ENCODE data around the gene CDC42EP5.

The CDC42EP5 gene

DNA sequence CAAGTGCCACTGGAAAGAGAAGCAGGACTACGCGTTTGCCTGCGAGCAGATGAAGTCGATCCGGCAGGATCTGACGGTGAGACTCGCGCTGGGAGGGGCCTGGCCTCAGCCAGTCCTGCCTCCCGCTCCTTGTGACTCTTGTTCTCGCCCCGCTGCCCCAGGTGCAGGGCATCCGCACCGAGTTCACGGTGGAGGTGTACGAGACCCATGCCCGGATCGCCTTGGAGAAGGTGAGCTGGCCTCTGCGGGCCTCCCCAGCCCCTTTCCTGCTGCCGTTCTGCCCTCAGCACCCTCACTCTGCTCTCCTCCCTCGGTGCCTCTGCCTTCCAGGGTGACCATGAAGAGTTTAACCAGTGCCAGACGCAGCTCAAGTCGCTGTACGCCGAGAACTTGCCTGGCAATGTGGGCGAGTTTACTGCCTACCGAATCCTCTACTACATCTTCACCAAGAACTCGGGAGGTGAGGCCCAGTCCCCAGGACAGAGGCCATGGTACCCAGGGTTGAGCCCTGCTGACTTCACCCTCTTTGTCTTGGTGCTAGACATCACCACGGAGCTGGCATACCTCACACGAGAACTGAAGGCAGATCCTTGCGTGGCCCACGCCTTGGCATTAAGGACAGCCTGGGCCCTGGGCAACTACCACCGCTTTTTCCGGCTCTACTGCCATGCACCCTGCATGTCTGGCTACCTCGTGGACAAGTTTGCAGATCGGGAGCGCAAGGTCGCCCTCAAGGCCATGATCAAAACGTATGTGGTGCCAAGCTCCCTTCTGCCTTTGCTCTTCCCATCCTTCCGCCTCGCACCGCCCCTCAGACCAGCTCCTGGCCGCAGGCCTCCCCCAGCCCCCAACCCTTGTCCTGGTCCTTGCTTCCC is 15.1 kb downstream of the CDC42EP5 start:
- Histone ChIP-seq H3K79me1 (replicated peaks; ENCODE audit: low read length, poor library complexity, severe bottlenecking) (peaks cover 41% of the 10 kb centered on the region), H2BK15ac (ENCODE audit: low read depth, poor library complexity, severe bottlenecking) (no peak overlapping the region), H3K4me1 (ENCODE audit: control insufficient read depth, insufficient read depth, low read depth, low read length) (peaks cover 39% of the 10 kb centered on the region), H3K23ac (ENCODE audit: low read length in 2 of 2) (no peak overlapping the region), H3K9me3 (ENCODE audit: control insufficient read depth, low read length) (no peaks in the 10 kb centered on the region), H3K4ac (ENCODE audit: low read depth in 1 of 2, low read length in 2 of 2) (no peak overlapping the region), H3K4me3 (ENCODE audit: insufficient read depth in 1 of 2, low read depth in 1 of 2, low read length in 2 of 2) (no peak overlapping the region), H2BK12ac (ENCODE audit: low read length in 2 of 2) (no peak overlapping the region), H2BK5ac (ENCODE audit: low read depth, low read length, poor library complexity, severe bottlenecking) (no peak overlapping the region), H3K14ac (ENCODE audit: low read length in 2 of 2) (no peak overlapping the region), H4K91ac (ENCODE audit: low read length) (no peak overlapping the region), H2AFZ (ENCODE audit: low read depth, low read length) (no peak overlapping the region), H3K18ac (ENCODE audit: low read depth in 1 of 2, low read length in 2 of 2) (no peak overlapping the region), H3K9ac (ENCODE audit: low read length) (no peak overlapping the region), H4K8ac (ENCODE audit: low read length) (no peak overlapping the region), H2AK5ac (ENCODE audit: low read length, severe bottlenecking) (no peak overlapping the region), H3K36me3 (ENCODE audit: control insufficient read depth in 1 of 2, insufficient read depth in 2 of 2, low read depth in 1 of 2, low read length in 2 of 2) (peaks cover 92 to 98% of the 10 kb centered on the region in 2 experiments), H2BK120ac (ENCODE audit: low read depth, low read length) (no peak overlapping the region), H3K27ac (ENCODE audit: low read length, poor library complexity, severe bottlenecking) (no peak overlapping the region), H3K27me3 (ENCODE audit: control insufficient read depth in 1 of 2, insufficient read depth in 1 of 2, low read length in 2 of 2) (no peaks in the 10 kb centered on the region), H3K4me2 (ENCODE audit: low read length, poor library complexity, severe bottlenecking) (no peak overlapping the region)
- WGBS = 98% methylated on average over 42 of the region's 42 CpGs
- no peak for DNase-seq

DNA sequence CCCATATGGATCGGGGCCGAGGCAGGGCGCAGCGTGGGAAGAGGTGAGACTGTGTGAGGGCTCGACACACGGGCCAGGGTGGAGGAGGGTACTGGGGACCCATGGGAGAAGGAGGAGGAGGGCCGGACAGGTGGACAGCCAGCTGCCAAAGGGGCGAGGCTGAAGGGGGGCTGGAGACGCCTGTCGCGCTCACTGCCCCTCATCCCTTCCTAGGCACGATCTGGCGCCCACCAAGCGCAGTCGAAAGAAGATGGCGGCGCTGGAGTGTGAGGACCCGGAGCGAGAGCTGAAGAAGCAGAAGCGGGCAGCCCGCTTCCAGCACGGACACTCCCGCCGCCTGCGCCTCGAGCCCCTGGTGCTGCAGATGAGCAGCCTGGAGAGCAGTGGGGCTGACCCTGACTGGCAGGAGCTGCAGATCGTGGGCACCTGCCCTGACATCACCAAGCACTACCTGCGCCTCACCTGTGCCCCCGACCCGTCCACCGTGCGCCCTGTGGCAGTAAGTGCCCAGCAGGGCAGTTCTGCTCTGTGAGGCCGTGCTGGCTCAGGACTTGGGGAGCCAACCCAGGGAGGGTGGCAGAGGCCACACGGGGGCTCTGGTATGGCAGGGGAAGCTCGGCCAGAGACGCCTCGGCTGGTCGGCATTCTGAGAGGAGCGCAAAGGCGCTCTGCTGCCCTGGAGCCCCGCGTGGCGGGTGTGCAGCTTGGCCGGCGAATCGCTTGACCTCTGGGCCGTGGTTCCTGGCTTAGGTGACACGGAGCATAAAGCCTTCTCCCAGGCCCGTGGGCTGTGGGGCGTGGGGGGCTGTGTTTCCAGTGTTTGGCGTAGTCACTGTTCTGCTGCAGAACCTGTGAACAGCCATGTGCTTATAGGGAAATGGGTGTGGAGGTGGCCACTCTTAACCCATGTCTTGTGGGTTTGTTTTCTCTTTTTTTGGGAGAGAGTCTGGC is 16.4 kb downstream of the CDC42EP5 start:
- WGBS = 97% methylated on average over 51 of the region's 51 CpGs
- no peaks in the 10 kb centered on the region for H3K27me3 ChIP-seq (ENCODE audit: control insufficient read depth in 1 of 2, insufficient read depth in 1 of 2, low read length in 2 of 2)
- H3K9ac ChIP-seq (ENCODE audit: low read length) = no peak overlapping the region

DNA sequence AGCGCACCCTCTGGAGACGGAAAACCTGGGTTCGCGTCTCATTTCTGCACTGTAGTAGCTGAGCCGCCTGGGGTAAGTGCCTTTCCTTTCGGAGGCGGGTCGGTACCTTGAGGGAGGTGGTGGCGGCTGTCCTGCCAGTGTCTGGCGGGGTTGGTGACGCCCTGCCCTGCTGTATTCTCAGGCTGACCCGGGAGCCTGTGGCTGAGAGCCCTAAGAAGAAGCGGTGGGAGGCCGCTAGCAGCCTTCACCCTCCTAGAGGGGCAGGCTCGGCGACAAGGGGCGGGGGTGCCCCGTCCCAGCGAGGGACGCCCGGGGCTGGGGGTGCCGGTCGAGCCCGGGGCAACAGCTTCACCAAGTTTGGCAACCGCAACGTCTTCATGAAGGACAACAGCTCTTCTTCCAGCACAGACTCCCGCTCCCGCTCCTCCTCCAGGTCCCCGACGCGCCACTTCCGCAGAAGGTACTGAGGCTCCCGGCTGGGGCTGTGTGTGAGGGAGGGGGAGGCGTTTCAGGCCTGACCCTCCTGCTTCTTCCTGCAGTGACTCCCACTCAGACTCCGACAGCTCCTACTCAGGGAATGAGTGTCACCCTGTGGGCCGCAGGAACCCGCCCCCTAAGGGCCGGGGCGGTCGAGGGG is 17.2 kb downstream of the CDC42EP5 start:
- no peak overlapping the region for H3K4me2 ChIP-seq (ENCODE audit: low read length, poor library complexity, severe bottlenecking)

More for the DNA sequence above, 16.4 kb downstream of the CDC42EP5 start:
- no peak overlapping the region for H3K27ac ChIP-seq (ENCODE audit: low read length, poor library complexity, severe bottlenecking)
- DNase-seq = no peak
- no peak overlapping the region for H3K23ac ChIP-seq (ENCODE audit: low read length in 2 of 2)
- no peak overlapping the region for H3K4me3 ChIP-seq (ENCODE audit: insufficient read depth in 1 of 2, low read depth in 1 of 2, low read length in 2 of 2)
- H3K79me1 ChIP-seq (replicated peaks; ENCODE audit: low read length, poor library complexity, severe bottlenecking) = peaks cover 37% of the 10 kb centered on the region
- no peak overlapping the region for H4K8ac ChIP-seq (ENCODE audit: low read length)
- H3K4ac ChIP-seq (ENCODE audit: low read depth in 1 of 2, low read length in 2 of 2) = no peak overlapping the region
- H2BK120ac ChIP-seq (ENCODE audit: low read depth, low read length) = no peak overlapping the region
- no peak overlapping the region for H2AFZ ChIP-seq (ENCODE audit: low read depth, low read length)
- peaks cover 33% of the 10 kb centered on the region for H3K4me1 ChIP-seq (ENCODE audit: control insufficient read depth, insufficient read depth, low read depth, low read length)
- H4K91ac ChIP-seq (ENCODE audit: low read length) = no peak overlapping the region
- no peak overlapping the region for H2BK15ac ChIP-seq (ENCODE audit: low read depth, poor library complexity, severe bottlenecking)
- H3K4me2 ChIP-seq (ENCODE audit: low read length, poor library complexity, severe bottlenecking) = no peak overlapping the region
- H2BK5ac ChIP-seq (ENCODE audit: low read depth, low read length, poor library complexity, severe bottlenecking) = no peak overlapping the region
- H2AK5ac ChIP-seq (ENCODE audit: low read length, severe bottlenecking) = no peak overlapping the region
- no peaks in the 10 kb centered on the region for H3K9me3 ChIP-seq (ENCODE audit: control insufficient read depth, low read length)
- H2BK12ac ChIP-seq (ENCODE audit: low read length in 2 of 2) = no peak overlapping the region
- no peak overlapping the region for H3K14ac ChIP-seq (ENCODE audit: low read length in 2 of 2)
- H3K36me3 ChIP-seq (ENCODE audit: control insufficient read depth in 1 of 2, insufficient read depth in 2 of 2, low read depth in 1 of 2, low read length in 2 of 2) = peaks cover 96 to 98% of the 10 kb centered on the region in 2 experiments
- H3K18ac ChIP-seq (ENCODE audit: low read depth in 1 of 2, low read length in 2 of 2) = no peak overlapping the region

More for the DNA sequence above, 17.2 kb downstream of the CDC42EP5 start:
- Histone ChIP-seq H3K23ac (ENCODE audit: low read length in 2 of 2) (no peak overlapping the region), H2BK120ac (ENCODE audit: low read depth, low read length) (no peak overlapping the region), H2BK15ac (ENCODE audit: low read depth, poor library complexity, severe bottlenecking) (no peak overlapping the region), H3K9ac (ENCODE audit: low read length) (no peak overlapping the region), H3K27ac (ENCODE audit: low read length, poor library complexity, severe bottlenecking) (no peak overlapping the region), H2AFZ (ENCODE audit: low read depth, low read length) (no peak overlapping the region), H3K79me1 (replicated peaks; ENCODE audit: low read length, poor library complexity, severe bottlenecking) (peaks cover 37% of the 10 kb centered on the region), H2BK12ac (ENCODE audit: low read length in 2 of 2) (no peak overlapping the region), H4K91ac (ENCODE audit: low read length) (no peak overlapping the region), H3K9me3 (ENCODE audit: control insufficient read depth, low read length) (no peaks in the 10 kb centered on the region), H3K4me3 (ENCODE audit: insufficient read depth in 1 of 2, low read depth in 1 of 2, low read length in 2 of 2) (no peak overlapping the region), H3K4me1 (ENCODE audit: control insufficient read depth, insufficient read depth, low read depth, low read length) (peaks cover 34% of the 10 kb centered on the region), H3K36me3 (ENCODE audit: control insufficient read depth in 1 of 2, insufficient read depth in 2 of 2, low read depth in 1 of 2, low read length in 2 of 2) (peaks cover 94 to 97% of the 10 kb centered on the region in 2 experiments), H2BK5ac (ENCODE audit: low read depth, low read length, poor library complexity, severe bottlenecking) (no peak overlapping the region), H4K8ac (ENCODE audit: low read length) (no peak overlapping the region), H2AK5ac (ENCODE audit: low read length, severe bottlenecking) (no peak overlapping the region), H3K18ac (ENCODE audit: low read depth in 1 of 2, low read length in 2 of 2) (no peak overlapping the region), H3K14ac (ENCODE audit: low read length in 2 of 2) (no peak overlapping the region), H3K27me3 (ENCODE audit: control insufficient read depth in 1 of 2, insufficient read depth in 1 of 2, low read length in 2 of 2) (no peaks in the 10 kb centered on the region), H3K4ac (ENCODE audit: low read depth in 1 of 2, low read length in 2 of 2) (no peak overlapping the region)
- no peak for DNase-seq
- 95% methylated on average over 22 of the region's 40 CpGs for WGBS

Measured in mesenchymal stem cell (in vitro differentiated cells and primary cell).